Posterior cingulate gyrus (tissue), 11 donors: Measurements from ENCODE around the gene PASK.
"Not testable (repeated sequence)": the region's sequence is repeated elsewhere in the genome, so short reads cannot be mapped to it uniquely, and the experiment has no call there.

ENCODE experiments used
- DNase-seq, 10 donors: peaks; one replicate each; pipeline versions ENCODE4 v3.0.0 to v3.0.0-alpha.2; 2020 to 2021; ENCODE audit warnings: mixed read lengths in 3 of 10
- intact Hi-C: fragments of 100-400 bp; cut with DNase I; formaldehyde crosslinking; loops from one replicate; pipeline ENCODE4 v1.15.1; 2023

Gene PASK

DNA sequence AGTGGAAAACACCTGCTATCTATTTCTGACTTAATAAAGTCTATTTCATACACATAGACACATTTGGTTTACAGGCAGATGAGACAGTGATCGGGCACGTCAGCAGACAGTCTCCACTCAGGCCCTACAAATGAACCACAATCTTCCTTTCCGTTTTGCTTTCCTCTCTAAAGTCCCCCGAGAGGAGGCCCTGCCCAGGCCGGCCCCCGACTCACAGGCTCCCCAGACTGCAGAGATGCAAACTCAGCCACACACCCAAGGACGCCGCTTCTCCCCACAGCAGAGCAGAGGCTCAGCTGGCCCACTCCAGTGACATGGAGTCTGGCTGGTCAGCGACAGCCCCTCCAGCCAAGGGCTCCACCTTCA, 37.8 kb downstream of the PASK start:
- intact Hi-C loops = no loop called here
- peak in 2 of 10 donors; percentile 52 to 78 for DNase-seq

DNA sequence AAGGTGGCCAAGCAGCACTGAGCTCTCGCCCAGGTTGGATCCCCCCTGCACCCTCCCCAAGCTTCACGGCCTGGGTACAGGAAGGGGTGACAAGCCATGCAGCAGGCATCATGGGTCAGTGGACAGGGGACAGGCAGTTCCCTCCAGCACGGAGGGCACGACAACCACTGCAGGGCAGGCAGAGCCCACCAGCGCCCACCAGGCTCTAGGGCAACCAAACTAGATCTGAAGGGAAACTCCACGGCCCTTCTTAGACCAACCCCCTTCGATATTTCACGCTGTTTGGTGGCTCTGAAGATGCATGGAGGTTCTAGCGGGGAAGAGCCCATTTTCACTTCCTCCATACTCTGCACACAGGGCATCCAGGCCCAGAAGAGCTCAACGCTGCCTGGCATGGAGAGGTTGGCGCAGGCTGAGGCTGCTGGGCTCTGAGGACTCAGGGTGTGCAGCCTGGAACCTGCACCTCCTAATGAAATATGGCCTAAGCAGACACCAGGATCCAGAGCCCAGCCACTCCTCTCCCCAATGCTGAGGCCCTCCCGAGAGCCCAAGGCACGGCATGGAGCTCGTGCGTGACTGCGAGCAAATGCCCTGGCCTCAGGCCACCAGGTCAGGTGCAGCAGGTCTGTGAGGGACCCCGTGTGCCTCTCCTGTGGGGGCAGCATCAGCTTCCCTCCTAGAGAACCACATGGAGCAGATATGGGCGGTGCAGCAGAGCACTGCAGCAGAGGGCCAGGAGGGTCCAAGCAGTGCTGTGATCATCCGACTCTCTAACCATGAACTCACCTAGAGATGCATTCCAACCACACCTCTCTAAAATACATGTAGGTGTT, 38.4 kb downstream of the PASK start:
- intact Hi-C loops = no loop called here
- DNase-seq = peak in 3 of 10 donors; percentile 45 to 73 (median 54)

DNA sequence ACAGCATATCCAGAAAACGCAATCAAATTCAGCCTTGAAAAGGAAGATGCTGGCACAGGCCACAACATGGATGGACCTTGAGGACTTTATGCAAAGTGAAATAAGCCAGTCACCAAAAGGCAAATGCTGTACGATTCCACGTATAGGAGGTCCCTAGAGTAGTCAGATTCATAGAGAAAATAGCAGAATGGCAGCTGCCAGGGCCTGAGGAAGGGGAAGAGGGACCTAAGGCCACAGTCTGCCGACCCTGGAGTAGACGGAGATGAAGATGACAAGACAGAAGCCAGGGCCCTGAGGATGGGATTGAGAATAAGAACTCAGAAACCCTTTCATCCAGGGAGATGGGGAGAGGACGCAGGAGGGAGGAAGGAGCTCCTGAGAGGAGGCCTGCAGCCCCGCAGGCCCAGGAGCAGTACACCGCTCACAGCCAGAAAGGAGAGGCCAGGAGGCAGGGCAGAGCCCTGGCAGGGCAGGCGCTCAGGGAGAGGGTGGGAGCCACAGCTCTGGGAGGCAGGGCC, 39.1 kb downstream of the PASK start:
- intact Hi-C loops = no loop called here
- DNase-seq = no peak

DNA sequence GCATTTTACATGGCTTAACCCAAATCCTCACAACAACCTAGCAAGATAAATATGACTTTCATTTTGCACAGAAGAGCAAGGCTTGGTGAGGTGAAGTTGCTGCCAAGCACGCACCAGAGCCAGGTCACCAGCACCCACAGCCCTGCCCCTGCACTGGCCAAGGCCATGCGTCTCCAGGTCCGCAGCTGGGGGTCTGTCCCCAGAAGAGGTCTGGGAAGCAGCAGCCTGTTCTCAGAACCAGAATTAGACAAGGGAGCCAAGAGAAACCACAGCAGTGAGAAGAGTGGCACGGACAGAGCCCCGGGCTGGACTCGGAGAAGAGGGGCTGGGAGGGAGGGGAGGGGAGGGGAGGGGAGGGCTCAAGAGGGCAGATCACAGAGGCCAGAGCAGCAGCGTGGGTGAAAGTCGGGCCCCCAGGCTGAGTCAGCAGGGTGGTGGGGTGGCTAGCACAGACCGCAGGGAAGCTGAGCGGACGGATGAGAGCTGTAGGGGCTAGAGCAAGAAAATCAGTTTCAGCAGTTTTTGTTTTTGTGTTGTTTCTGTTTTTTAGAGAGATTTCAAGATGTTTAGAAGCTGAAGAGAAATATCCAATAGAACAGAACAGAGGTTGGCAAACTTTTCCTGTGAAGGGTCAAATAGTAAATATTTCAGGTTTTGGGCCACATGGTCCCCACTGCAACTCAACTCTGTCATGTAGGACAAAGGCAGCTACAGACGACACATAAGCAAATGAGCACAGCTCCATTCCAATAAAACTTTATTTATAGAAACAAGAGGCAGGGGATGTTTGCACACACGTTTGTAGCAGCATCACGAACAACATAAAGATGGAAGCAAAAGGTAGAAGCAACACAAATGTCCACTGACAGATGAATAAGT, 39.8 kb downstream of the PASK start:
- intact Hi-C loops = no loop called here
- DNase-seq = peak in 2 of 10 donors; percentile 32 to 44

DNA sequence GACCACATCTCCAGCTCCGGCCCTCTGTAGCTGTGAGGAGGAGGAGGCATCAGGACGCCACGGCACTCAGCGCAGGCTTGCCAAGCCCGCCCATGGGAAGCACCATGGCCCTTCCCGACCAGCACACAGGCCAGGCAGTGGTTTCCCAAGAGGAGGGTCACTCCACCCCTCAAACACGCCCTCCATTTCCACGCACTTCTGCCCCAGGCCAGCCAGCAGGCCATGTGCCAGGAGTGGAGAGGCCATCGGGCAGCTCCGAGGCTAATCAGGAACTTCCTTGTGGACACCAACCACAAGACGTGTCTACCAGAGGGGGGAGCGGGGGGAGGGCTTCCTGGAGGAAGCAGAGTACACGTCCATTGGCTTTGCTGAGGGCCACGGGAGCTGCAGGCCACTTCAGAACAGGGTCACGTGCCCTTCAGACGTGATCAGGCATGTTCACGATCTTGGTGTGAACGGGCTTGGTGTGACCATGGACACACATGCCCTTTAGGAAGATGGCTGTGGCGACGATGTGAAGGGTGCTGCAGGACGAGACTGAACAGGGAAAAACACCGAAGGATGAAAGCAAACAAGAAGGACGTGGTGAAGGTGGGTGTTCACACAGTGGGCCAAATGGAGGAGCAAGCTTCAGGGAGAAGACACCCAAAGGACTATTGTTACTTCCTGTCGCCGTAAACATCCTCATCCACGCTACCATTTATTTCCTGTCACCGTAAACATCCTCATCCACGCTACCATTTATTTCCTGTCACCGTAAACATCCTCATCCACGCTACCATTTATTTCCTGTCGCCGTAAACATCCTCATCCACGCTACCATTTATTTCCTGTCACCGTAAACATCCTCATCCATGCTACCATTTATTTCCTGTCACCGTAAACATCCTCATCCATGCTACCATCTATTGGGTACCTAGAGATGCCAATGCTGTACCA, 40.7 kb downstream of the PASK start:
- DNase-seq = peak in 3 of 10 donors; percentile 28 to 66 (median 60)
- intact Hi-C loops = no loop called here

DNA sequence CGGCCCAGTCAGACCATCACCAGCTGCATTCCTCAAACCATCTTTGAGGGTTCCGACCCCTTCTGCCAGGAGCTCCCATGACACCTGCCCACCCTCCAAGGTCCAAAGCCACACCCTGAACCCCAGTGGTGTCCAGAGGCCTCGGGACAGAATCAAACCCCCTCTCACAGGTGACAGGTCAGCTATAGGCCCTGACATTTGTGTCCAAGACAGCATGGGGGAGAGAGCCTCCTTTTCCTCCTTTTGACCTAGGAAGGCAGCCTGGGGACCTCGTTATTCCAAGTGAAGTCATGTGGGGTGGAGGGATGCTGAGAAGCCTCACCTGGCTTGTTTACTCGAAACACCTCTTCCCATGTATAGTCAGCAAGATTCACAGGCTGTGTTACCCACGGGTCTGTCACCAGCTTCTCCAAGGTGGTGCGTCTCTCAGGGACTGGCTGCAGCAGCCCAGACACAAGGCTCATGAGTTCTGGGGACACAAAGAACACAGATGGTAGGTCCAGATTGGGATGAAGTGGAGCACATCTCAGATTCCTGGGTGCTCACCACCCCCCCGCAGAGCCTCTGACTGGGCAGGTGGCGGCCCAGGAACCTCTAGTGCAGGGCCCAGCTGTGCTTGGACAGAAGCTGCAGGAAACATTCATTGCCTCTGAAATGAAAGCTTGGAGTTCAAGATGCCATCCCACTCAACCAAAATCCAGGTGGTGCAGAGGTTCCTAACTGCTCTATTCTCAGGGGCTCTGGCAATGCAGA, 42.1 kb downstream of the PASK start:
- intact Hi-C loops = no loop called here
- DNase-seq = peak in 2 of 10 donors; percentile 35 to 52

DNA sequence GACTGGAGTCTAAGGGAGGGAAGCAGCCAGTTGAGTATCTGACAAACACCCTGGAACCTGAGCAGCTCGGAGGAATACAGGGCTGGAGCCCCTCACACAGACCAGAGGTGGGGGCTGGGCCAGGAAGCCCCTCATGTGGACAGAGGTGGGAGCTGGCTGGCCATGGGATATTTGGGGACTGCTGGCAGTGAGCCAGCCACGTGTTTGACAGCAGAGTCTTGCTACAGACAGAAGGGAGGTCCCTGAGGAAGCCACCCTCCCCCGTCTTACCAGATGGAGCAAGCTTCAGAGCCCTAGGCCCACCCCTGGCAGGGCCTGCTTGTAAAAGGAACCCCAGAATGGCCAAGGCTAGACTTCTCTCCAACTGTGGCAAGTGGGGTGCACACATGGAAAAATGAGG, 43.6 kb downstream of the PASK start:
- peak in 2 of 10 donors; percentile 44 to 68 for DNase-seq
- intact Hi-C loops = no loop called here

DNA sequence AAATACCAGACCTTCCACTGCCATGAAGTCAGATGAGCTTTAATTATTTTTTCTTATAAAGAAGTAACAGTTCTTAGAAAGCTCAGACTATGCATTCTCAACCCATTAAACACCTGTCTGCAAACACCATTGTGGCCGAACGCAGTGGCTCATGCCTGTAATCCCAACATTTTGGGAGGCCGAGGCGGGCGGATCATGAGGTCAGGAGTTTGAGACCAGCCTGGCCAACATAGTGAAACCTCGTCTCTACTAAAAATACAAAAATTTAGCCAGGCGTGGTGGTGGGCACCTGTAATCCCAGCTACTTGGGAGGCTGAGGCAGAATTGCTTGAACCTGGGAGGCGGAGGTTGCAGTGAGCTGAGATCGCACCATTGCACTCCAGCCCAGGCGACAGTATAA, 44.7 kb downstream of the PASK start:
- intact Hi-C loops = not testable (repeated sequence)
- peak in 2 of 10 donors; percentile 21 to 81 for DNase-seq

DNA sequence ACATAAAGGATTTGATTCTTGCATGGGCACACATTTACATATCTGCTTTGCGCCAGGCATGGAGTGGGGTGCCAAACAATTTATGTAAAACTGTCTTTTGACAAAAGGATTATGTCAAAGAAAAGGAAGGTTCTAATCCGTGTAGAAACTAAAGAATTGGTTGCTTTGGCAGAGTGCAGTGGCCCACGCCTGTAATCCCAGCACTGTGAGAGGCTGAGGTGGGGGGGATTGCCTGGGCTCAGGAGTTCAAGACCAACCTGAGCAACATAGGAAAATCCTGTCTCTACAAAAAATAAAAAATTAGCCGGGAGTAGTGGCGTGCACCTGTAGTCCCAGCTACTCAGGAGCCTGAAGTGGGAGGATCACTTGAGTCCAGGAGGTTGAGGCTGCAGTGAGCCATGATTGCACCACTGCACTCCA, 46.1 kb downstream of the PASK start:
- peak in 1 of 10 donors; percentile 54 for DNase-seq
- intact Hi-C loops = loop anchor here (2.0 kb wide), 1 partner anchor 48 kb away; the partner anchor contains the start of gene PPP1R7

DNA sequence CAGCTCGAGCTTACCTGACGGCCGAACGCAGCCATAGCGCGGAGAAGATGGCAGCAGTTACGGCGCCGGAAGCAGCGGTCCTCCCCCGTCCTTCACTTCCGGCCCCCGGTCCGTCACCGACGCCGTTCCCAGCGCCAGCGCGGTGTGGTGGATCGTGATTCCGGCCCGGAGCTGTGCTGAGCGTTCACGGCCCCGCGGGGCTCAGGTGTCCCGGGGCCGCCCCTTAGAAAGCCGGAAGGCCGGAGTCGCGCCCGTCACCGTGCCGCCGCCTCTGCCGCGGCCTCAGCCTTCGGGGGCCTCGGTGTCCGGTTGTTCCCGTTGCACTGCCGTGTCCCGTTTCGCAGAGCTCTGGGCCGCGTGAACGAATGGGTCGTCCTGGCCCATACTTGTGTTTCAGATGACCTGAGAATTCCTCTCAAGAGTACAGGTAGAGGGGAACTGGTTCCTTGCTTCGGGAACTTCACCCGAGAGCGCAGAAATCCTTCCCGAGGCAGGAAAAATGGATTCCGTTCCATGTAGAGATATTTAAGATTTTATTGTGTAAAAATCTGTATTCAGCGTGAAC, 47.0 kb downstream of the PASK start, which contains the start of gene MTERF4:
MTERF4 (minus strand) TSS at position 49 of the 565 bp plus-strand sequence; CDS start at position 35, 14 bp downstream.
- intact Hi-C loops = loop anchor here (2.0 kb wide), 1 partner anchor 48 kb away; the partner anchor contains the start of gene PPP1R7
- DNase-seq = peak; percentile 79 to 98 (median 89)

DNA sequence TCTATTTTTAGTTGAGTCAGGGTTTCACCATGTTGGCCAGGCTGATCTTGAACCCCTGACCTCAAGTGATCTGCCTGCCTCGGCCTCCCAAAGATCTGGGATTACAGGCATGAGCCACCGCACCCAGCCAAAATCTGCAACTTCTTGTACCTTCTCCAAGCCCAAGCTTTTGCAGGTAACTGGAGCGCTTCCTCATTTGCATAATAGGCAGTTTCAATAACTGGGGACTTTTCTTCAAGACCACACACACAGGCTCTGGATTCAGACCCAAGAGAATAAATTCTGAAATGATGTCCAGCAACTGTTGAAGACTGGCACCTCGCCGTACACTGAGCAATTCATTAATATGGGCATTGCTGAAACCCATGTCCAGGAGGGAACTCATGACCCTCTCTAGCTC, 50.0 kb downstream of the PASK start:
- peak in 1 of 10 donors; percentile 13 for DNase-seq
- intact Hi-C loops = no loop called here

DNA sequence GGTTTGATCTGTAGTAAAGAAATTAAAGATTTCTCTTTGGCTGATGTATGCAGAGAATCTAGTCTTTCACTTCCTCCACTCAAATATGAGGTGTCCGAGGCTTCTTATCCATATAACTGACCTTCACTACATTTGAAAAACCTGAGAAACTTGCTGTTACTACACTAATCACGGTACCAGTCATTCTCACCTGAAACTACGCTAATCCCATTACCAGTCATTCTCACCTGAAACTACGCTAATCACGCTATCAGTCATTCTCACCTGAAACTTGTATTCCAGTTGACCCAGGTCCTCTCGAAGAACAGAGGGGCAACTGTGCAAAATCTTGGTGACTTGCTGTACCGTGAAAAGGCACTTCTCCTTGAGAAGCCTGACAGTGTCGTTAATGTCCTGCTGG, 52.3 kb downstream of the PASK start:
- intact Hi-C loops = no loop called here

DNA sequence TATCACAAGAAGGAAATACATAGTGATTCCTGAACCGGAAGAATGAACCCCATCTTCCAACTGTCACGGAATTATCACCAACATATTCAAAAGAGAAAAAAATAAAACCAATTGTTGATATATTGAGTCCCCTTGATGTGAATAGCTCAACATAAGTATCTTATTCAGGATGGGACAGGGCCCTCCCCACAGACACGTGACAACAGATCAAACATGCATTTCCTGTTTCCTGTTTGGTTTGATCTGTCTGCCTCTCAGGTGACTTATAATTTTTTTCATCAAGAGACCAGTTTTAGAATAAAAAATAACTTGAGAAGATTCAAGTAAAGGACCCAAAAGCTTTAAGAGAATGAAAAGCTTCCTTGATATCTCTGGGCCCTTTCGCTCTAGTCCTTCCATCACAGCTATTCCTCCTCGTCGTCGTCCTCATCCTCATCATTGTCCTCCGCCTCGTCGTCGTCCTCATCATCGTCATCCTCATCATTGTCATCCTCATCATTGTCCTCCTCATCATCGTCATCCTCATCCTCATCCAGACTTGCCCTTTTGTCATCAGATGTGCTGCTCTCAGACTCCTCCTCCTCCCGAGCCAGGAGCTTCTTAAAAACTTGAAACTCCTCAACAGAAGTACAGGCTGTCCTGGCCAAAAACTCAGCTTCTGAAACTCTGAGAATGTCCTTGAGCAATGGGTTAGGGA, 53.5 kb downstream of the PASK start:
- DNase-seq = no peak
- intact Hi-C loops = no loop called here

More for the DNA sequence above, 52.3 kb downstream of the PASK start:
- no peak for DNase-seq

DNA sequence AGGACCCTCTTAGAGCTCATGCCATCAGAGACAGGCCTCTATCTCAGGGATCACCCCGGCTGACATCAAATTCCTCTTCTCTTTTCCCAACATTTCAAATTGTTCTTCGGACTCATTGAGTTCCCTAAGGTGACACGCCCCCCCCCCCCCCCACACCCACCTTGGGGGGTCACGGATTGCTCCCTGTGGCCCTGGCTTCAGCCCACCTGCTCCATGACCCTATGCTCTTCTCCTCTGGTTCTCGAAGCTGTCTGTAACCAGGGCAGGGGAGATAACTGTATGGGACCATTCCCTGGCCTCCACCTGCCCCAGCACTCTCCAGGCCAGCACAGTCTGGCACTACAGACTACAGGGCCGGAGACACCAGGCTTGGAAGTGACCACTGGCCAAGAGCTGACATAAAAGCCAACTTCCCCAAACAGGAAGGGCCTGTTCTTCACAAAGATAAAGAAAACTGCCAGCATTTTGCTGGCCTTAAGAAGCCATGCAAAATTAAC, 54.3 kb downstream of the PASK start:
- peak in 2 of 10 donors; percentile 37 to 63 for DNase-seq
- intact Hi-C loops = no loop called here

DNA sequence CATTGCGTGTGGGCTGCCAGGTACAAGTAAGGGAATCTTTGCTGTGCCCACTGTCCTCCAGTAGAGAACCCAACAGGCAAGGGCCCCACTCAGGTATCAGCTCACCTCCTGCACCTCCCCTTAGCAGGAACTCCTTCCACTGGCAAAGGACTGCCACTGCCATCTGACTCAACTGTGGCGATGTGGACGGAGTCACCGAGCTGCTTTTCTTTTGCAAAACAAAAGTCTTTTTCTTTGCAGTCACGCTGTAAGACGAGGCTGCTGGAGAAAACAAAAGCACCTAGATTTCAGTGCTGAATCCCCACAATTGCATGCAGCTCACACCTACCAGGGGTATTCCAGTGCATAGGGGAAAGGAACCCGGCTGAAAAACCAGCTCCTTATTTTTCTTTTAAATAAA, 55.1 kb downstream of the PASK start:
- peak in 1 of 10 donors; percentile 13 for DNase-seq
- intact Hi-C loops = no loop called here

DNA sequence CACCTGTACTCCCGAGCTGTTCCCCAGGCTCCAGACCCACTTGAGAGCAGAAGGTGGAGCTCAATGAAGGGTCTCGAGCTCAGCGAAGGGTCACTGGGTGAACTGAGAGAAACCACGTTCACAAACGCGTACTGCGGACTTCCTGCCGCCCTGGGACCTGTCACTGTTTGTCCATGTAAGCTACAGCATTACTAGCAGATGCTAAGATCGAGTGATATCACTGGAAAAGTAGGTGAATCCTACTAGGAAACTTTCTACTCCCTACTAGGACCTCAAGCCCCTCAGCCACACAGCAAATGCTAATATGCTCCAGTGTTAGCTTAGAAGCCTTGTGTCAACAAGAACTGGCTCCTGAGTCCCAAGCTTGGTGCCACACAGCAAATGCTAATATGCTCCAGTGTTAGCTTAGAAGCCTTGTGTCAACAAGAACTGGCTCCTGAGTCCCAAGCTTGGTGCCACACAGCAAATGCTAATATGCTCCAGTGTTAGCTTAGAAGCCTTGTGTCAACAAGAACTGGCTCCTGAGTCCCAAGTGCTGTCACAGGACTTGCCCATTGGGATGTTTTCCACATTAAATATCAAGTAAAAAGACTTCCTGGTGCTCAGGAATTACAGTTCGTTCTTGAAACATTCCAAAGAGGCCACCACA, 56.0 kb downstream of the PASK start:
- peak in 2 of 10 donors; percentile 18 to 47 for DNase-seq
- intact Hi-C loops = not testable (repeated sequence)

DNA sequence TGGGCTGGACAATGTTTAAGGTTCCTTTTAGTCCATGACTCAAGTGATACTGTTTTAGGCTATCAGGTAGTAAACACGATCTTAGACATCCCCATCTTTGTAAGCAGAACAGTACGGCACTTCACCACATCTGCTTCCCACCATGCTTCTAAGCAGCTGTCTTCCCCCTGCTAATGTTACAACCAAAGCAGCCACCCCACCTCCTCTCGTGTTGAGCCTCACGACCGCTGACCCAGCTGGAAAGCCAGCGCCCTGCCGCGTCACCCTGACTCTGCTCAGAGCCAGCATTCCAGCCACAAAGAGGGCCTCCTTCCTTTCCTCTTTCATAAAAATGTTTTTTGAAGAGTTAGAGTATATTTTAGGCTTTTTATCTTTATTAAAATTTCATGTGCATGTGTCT, 56.6 kb downstream of the PASK start:
- peak in 3 of 10 donors; percentile 62 to 78 (median 62) for DNase-seq
- intact Hi-C loops = no loop called here
